Measurements from ENCODE around the gene GCLM. TPM values are rescaled to one million over a fixed set of nuclear protein-coding genes. Genes with fewer than 3 reads are reported as not detected.
A peak's percentile ranks its signal among the peaks of the same experiment; 100 is the strongest.

The GCLM gene
- total RNA-seq, 1 donor from 2014 or later = 7.4 TPM

GRCh38 chr1:93846992-93847810 is 62.0 kb downstream of the GCLM start:
- DNase-seq (ENCODE audit: low read depth) = peak; percentile 76

GRCh38 chr1:93846206-93846991 is 62.8 kb downstream of the GCLM start:
- DNase-seq (ENCODE audit: low read depth) (peak; percentile 52), FAIRE-seq (no peak)
- no peaks in the 10 kb centered on the region for H3K27me3 ChIP-seq (ENCODE audit: control insufficient read depth, insufficient read depth, low read length)
- no peaks in the 10 kb centered on the region for H3K36me3 ChIP-seq (ENCODE audit: control insufficient read depth, insufficient read depth, low read length)
- peak; percentile 40 for TF ChIP-seq CTCF (IDR thresholded peaks at IDR 0.05; ENCODE audit: insufficient read depth, low read length, severe bottlenecking)
- peak overlapping the region; percentile 89 for H3K4me3 ChIP-seq (ENCODE audit: low read depth, low read length)

More at GRCh38 chr1:93846992-93847810, 62.0 kb downstream of the GCLM start:
- no peak for TF ChIP-seq CTCF (IDR thresholded peaks at IDR 0.05; ENCODE audit: insufficient read depth, low read length, severe bottlenecking)
- Histone ChIP-seq H3K27me3 (ENCODE audit: control insufficient read depth, insufficient read depth, low read length) (no peaks in the 10 kb centered on the region), H3K4me3 (ENCODE audit: low read depth, low read length) (peak overlapping the region; percentile 89), H3K36me3 (ENCODE audit: control insufficient read depth, insufficient read depth, low read length) (no peaks in the 10 kb centered on the region)
- FAIRE-seq = no peak

GRCh38 chr1:93845538-93846205 is 63.6 kb downstream of the GCLM start:
- Histone ChIP-seq H3K36me3 (ENCODE audit: control insufficient read depth, insufficient read depth, low read length) (no peaks in the 10 kb centered on the region), H3K27me3 (ENCODE audit: control insufficient read depth, insufficient read depth, low read length) (no peaks in the 10 kb centered on the region), H3K4me3 (ENCODE audit: low read depth, low read length) (peak overlapping the region; percentile 89)
- peak; percentile 96 for DNase-seq (ENCODE audit: low read depth)
- FAIRE-seq = no peak
- no peak for TF ChIP-seq CTCF (IDR thresholded peaks at IDR 0.05; ENCODE audit: insufficient read depth, low read length, severe bottlenecking)

GRCh38 chr1:93844262-93845045 is 64.8 kb downstream of the GCLM start:
- FAIRE-seq = no peak

More at GRCh38 chr1:93844262-93845045, 64.8 kb downstream of the GCLM start:
- DNase-seq (ENCODE audit: low read depth) = peak; percentile 80
- no peaks in the 10 kb centered on the region for H3K27me3 ChIP-seq (ENCODE audit: control insufficient read depth, insufficient read depth, low read length)
- TF ChIP-seq CTCF (IDR thresholded peaks at IDR 0.05; ENCODE audit: insufficient read depth, low read length, severe bottlenecking) = peak; percentile 79
- no peak overlapping the region for H3K4me3 ChIP-seq (ENCODE audit: low read depth, low read length)
- H3K36me3 ChIP-seq (ENCODE audit: control insufficient read depth, insufficient read depth, low read length) = no peaks in the 10 kb centered on the region

Data from bronchial epithelial cell (primary cell).